ENCODE data around the gene NOTUM. TPM values are rescaled to one million over a fixed set of nuclear protein-coding genes. Genes with fewer than 3 reads are reported as not detected.

Gene NOTUM
- total and polyA plus RNA-seq, 2 experiments from 2014 or later, result 4.2 to 7.4 TPM

GRCh38 chr17:81944858-81945257 lies 16.1 kb downstream of the NOTUM start:
- Histone ChIP-seq H3K4me3 (no peak overlapping the region), H3K27me3 (no peaks in the 10 kb centered on the region), H3K9me3 (ENCODE audit: low read depth) (no peaks in the 10 kb centered on the region), H3K36me3 (no peaks in the 10 kb centered on the region), H3K4me1 (ENCODE audit: low read depth) (peaks cover 33% of the 10 kb centered on the region), H3K27ac (no peak overlapping the region)
- no peak for DNase-seq (ENCODE audit: low read depth in 1 of 2, low spot score in 1 of 2)
- TF ChIP-seq CTCF (IDR thresholded peaks at IDR 0.05; ENCODE audit: low read depth, low read length), result no peak

GRCh38 chr17:81942167-81942553 lies 18.8 kb downstream of the NOTUM start:
- H3K4me3 ChIP-seq, result peak overlapping the region; percentile 15
- no peak for TF ChIP-seq CTCF (IDR thresholded peaks at IDR 0.05; ENCODE audit: low read depth, low read length)

GRCh38 chr17:81941484-81942166 lies 19.4 kb downstream of the NOTUM start:
- peak in 1 of 2 donors; percentile 92 for DNase-seq (ENCODE audit: low read depth in 1 of 2, low spot score in 1 of 2)
- Histone ChIP-seq H3K27ac (peak overlapping the region; percentile 83), H3K4me3 (peak overlapping the region; percentile 15), H3K36me3 (no peaks in the 10 kb centered on the region), H3K4me1 (ENCODE audit: low read depth) (peaks cover 43% of the 10 kb centered on the region), H3K9me3 (ENCODE audit: low read depth) (no peaks in the 10 kb centered on the region), H3K27me3 (no peaks in the 10 kb centered on the region)
- no peak for TF ChIP-seq CTCF (IDR thresholded peaks at IDR 0.05; ENCODE audit: low read depth, low read length)

More at GRCh38 chr17:81942167-81942553, 18.8 kb downstream of the NOTUM start:
- H3K9me3 ChIP-seq (ENCODE audit: low read depth), result no peaks in the 10 kb centered on the region
- DNase-seq (ENCODE audit: low read depth in 1 of 2, low spot score in 1 of 2), result no peak
- H3K36me3 ChIP-seq, result no peaks in the 10 kb centered on the region
- no peaks in the 10 kb centered on the region for H3K27me3 ChIP-seq
- H3K4me1 ChIP-seq (ENCODE audit: low read depth), result peaks cover 46% of the 10 kb centered on the region
- peak overlapping the region; percentile 83 for H3K27ac ChIP-seq

GRCh38 chr17:81940538-81941483 lies 20.2 kb downstream of the NOTUM start:
- Histone ChIP-seq H3K4me1 (ENCODE audit: low read depth) (peaks cover 46% of the 10 kb centered on the region), H3K4me3 (no peak overlapping the region), H3K27me3 (no peaks in the 10 kb centered on the region), H3K27ac (peak overlapping the region; percentile 80), H3K9me3 (ENCODE audit: low read depth) (no peaks in the 10 kb centered on the region), H3K36me3 (no peaks in the 10 kb centered on the region)
- no peak for DNase-seq (ENCODE audit: low read depth in 1 of 2, low spot score in 1 of 2)
- no peak for TF ChIP-seq CTCF (IDR thresholded peaks at IDR 0.05; ENCODE audit: low read depth, low read length)

GRCh38 chr17:81939881-81940385 lies 21.1 kb downstream of the NOTUM start:
- Histone ChIP-seq H3K4me3 (no peak overlapping the region), H3K27ac (peak overlapping the region; percentile 80), H3K4me1 (ENCODE audit: low read depth) (peaks cover 46% of the 10 kb centered on the region), H3K27me3 (no peaks in the 10 kb centered on the region), H3K9me3 (ENCODE audit: low read depth) (no peaks in the 10 kb centered on the region), H3K36me3 (no peaks in the 10 kb centered on the region)
- peak in 1 of 2 donors; percentile 54 for DNase-seq (ENCODE audit: low read depth in 1 of 2, low spot score in 1 of 2)
- TF ChIP-seq CTCF (IDR thresholded peaks at IDR 0.05; ENCODE audit: low read depth, low read length), result no peak

Data from cardiac muscle cell (in vitro differentiated cells and primary cell).